Stimulated activated CD4-positive, alpha-beta T cell treated with anti-CD3 and anti-CD28 coated beads, Interleukin-15, amount 100 ng/mL, for 24 hours (primary cell): Measurements from ENCODE around the gene TBC1D22A.

Experiments used
- DNase-seq: peaks from one replicate; pipeline ENCODE4 v3.0.0-alpha.2; 2020

Gene TBC1D22A

DNA sequence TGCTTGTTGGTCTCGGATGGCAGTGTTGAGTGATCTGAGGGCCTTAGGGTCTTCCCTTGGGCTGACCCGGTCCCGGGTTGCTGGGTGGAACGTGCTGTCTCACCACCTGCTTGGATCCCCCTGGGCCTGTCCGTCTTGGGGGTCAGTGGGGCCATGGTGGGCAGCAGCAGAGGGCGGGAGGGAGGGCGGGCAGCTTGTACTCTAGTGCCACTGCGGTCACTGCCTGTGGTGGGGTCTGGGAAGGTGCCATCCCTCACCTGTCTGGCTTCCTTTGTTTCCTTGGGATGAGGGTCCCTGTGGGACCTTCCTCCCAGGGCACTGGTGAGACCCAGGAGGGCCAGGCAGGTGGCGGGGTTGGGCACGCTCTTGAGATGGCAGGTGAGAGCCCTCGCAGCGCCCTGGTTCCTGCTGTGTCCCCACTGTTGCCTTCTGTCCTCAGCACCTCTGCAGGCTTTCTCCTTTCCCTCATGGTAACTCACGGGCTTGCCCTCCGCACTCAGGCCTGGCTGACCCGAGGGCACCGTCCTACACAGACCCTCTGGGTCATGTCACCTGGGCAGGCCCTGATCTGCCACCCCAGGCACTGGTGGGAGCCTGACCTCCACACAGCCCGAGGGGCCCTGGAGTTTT lies 34.2 kb downstream of the TBC1D22A start:
- DNase-seq: no peak

- DNase-seq: no peak
Measured at GRCh38 chr22:46797355-46797754, 34.9 kb downstream of the TBC1D22A start.

DNA sequence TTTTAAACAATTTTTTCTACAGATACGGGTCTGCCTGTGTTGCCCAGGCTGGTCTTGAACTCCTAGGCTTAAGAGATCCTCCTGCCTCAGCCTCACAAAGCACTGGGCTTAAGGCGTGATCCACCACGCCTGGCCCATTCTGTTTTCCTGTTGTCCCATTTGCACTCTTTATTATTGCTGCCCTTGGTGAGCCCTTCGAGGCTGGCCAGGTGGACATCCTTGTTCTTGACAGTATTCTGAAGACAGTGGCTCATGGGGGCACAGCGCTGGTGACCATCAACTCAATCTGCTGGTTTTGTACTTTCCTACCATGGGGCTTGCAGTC lies 35.6 kb downstream of the TBC1D22A start:
- no peak for DNase-seq

DNA sequence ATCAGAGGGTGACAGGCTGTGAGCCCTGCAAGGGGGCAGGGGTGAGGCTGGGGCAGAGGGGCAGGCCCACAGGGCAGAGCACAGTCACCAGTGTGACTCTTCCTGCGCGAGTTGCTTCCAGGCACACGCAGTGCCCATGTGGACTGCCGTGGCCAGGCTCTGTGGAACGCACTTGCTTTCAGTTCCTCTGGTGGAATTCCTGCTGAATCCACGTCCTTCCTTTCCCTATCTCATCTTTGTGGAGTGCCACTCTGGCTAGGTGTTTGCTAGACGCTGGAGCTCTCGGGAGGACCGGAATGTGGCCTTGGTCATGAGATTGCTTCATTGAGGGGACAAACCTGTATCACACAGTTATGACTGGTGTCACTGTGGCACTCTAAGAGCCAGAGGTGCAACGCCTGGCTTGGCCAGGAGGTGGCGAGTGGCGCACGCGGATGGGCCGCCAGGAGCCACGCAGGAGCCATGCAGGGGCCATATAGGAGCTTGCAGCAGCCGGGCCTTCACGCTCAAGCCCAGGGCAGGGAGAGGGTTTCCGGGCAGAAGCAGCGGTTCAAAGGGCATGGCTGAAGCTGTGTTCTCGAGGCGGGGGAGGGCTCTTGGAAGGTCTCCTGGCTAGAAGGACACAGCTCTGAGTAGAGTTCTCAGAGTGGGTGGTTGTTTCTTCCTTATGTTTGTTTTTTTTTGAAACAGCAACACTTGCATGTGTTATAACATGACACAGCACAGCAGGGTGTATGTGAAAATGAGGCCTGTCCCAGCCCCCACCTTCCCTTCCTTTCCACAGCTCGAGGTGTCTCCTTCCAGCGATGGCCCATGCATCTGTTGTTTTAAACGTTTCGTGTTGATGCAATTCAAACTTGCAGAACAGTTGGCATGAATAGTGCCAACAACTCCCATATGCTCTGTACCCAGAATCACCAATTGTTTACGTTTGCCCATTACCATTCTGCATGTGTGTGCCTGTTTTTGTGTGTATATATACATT lies 36.2 kb downstream of the TBC1D22A start:
- peak; percentile 82 for DNase-seq

DNA sequence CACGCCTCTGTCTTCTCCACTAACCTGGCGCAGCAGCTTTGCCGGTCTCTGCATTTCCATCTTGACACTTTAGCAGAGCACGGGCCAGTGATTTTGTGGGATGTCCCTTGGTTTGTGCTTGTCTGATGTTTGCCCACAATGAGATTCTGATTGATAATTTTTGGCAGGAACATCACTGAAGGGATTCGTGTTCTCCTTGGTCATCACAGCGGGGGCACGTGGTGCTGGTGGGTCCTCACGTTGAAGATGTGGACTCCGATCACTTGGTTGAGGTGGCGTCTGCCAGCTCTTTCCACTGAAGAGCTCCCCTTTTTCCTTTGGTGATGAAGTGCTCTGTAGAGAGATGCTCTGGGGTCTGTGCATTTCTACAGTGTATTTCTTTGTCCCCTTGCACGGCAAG lies 37.2 kb downstream of the TBC1D22A start:
- DNase-seq: no peak

GRCh38 chr22:46800102-46800857 lies 37.8 kb downstream of the TBC1D22A start:
- DNase-seq: no peak

DNA sequence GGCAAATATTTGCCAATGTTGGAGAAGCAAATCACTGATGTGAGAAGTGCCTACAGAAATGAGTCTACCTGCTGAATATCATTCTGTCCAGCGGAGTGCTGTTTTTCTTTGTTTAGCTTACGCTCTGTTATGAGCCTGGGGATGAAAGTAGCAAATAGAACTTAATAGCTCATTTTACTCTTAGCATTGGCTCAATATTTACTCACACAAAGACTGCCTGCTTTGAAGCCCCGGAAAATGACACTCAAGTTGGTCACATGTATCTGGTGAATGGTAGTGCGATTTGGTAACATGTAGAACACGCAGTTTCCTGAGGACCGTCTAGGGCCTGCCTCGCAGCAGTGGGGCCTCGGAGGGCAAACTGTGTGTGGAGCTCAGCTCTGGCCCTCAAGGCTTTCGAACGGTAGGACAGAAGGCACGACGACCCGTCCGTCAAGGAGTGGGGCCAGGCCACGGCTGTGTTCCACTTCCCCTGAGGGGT lies 38.9 kb downstream of the TBC1D22A start:
- DNase-seq: no peak

GRCh38 chr22:46801826-46802607 lies 39.6 kb downstream of the TBC1D22A start:
- no peak for DNase-seq

GRCh38 chr22:46802608-46803027 lies 40.2 kb downstream of the TBC1D22A start:
- DNase-seq: no peak

GRCh38 chr22:46803031-46803880 lies 40.8 kb downstream of the TBC1D22A start:
- peak; percentile 77 for DNase-seq

GRCh38 chr22:46803936-46804335 lies 41.5 kb downstream of the TBC1D22A start:
- no peak for DNase-seq

GRCh38 chr22:46806794-46807193 lies 44.3 kb downstream of the TBC1D22A start:
- no peak for DNase-seq

- no peak for DNase-seq
Measured at GRCh38 chr22:46807458-46807857, 45.0 kb downstream of the TBC1D22A start.

DNA sequence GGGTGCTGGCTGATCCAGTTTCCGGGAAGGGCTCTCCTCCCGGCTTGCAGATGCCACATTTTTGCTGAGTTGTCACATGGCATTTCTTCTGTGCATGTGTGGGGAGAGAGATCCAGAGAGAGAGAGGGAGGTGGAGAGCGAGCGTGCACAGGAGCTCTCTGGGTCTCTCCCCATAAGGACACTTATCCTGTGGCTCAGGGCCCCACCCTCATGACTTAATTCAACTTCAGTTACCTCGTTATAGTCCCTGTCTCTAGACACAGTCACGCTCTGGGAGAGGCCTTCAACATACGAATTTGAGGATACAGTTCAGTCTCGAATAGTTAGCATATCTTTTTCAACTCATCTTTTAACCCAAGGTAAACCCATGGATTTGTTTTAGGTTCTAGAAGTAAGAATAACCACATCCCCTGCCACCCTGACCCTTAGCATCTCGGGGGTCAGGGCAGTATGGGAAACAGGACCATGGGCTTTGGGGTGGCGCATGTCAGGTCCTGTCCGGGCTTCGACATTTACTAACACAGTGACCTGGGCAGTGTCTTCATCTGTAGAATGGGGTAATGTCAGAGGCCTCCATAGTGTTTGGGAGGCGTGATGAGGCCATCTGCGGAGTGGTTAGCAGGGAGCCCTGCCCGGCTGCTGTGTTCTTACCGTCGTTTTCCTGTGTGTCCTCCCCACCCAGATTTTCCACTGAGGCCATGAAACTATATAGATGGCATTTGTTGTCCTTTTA lies 46.9 kb downstream of the TBC1D22A start:
- DNase-seq: no peak

- no peak for DNase-seq
Measured at GRCh38 chr22:46810856-46811786, 48.7 kb downstream of the TBC1D22A start.

GRCh38 chr22:46812034-46812605 lies 49.7 kb downstream of the TBC1D22A start:
- DNase-seq: no peak

DNA sequence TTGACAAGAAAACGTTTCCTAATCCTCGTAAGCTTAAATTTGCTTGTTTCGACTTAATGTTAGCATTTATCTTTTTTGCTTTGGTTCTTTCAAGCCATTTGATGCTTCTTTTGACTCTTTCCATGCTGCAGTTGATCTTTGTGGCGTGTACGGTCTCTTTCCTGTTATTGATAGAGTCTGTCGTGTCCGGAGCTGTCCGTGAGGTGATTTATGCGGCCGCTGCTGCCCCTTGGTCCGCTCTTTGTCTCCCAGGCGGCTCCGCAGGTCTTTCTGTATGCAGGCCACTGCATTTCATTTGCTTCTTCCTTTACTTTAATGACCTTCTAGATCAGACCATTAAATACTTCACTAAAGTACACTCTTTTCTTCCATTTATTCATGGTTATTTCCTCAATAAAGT lies 50.3 kb downstream of the TBC1D22A start:
- no peak for DNase-seq

DNA sequence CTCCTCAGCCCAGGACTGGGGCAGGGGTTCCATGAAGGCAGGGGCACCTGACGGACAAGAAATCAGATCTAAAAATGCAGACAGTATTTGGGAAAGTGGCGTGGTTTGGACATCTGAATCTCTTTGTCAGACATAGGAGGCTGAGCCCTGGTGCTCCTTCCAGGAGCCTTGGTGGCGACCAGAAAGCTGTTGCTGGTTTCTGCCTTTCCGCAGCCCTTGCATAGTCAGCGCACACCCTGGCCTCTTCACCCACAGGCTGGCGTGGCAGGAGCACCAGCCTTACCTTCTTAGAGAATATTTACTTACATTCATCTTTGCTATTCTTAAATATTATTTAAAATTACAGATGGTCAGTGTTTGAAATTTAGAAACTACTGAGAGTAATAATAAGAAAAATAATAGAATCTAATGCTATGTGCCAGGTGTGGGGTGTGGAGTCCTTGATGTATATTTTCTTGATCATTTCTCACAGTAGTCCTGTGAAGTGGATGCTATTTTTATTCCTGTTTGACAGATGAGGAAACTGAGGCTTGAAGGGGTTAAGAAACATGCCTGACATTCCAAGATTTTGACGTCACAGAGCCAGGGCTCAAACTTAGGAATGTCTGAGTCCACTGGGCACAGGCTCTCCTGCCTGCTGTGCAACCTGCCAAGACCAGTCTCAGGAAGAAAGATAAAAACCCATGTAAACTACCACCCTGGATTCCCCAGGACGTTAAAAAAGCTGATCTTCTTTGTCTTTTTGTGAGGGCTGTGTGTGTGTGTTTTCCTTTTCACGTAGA lies 51.6 kb downstream of the TBC1D22A start:
- no peak for DNase-seq

- no peak for DNase-seq
Measured at GRCh38 chr22:46815132-46815531, 52.7 kb downstream of the TBC1D22A start.
